Measurements from ENCODE around the gene SAMMSON. TPM values are rescaled to one million over a fixed set of nuclear protein-coding genes. Genes with fewer than 3 reads are reported as not detected.

SAMMSON gene
- total RNA-seq, 4 donors from 2014 or later: not detected

DNA sequence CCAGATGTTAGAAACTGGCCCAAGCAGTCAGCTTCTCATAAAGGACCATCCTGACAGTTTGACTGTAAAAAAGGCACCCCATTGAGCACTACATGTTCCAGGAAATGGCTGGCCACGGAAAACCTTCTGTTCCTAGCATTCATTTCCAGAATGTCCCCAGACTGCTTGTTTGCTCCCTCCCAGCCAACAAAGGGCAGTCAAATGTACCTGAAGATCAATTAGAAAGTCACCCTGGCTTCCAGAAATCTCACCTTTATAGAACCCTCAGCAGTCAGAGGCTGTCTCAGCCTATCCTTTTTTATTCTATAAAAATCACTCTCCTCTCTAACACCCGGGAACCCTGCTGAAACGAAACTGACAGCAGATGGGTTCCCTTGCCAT, 784 bp upstream of the SAMMSON start:
- Histone ChIP-seq H3K4me3 (no peak overlapping the region), H3K27ac (peak overlapping the region; percentile 50 to 71 (median 66)), H3K9me3 (no peaks in the 10 kb centered on the region), H3K4me1 (peaks cover 0 to 14% (median 3%) of the 10 kb centered on the region in 4 donors), H3K36me3 (no peaks in the 10 kb centered on the region), H3K27me3 (no peaks in the 10 kb centered on the region)
- no peak for DNase-seq
- in situ Hi-C loops (cut with MboI; ENCODE audit: low pct_ligation_motif_present in 1 of 4, low pct_unique_long_range_greater_than_20kb in 1 of 4, low sequenced_read_pairs in 3 of 4) (no loop called here), intact Hi-C loops (cut with DNase I; ENCODE audit: low total_unique reads) (no loop called here)
- TF ChIP-seq POLR2AphosphoS5 (IDR thresholded peaks at IDR 0.05) (no peak), POLR2A (IDR thresholded peaks at IDR 0.05) (no peak)
- 22 to 42% methylated on average over 2 to 3 of the region's 3 CpGs for WGBS, 2 donors (ENCODE audit: low coverage in 1 of 2)

DNA sequence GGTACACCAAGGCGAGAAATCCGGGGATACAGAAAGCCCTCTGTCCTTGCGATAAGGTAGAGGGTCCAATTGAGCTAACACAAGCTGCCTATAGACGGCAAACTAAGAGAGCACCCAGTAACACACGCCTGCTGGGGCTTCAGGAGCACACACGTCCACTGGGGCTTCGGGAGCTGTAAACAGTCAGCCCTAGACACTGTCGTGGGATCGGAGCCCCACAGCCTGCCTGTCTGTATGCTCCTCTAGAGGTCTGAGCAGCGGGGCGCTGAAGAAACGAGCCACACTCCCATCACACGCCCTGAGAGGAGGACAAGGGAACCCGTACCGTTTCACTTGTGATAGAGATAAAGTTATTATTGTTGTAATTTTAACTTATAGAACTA, 486 bp downstream of the SAMMSON start:
- H3K9me3 ChIP-seq: no peaks in the 10 kb centered on the region
- peaks cover 0 to 14% (median 3%) of the 10 kb centered on the region in 4 donors for H3K4me1 ChIP-seq
- intact Hi-C loops (cut with DNase I; ENCODE audit: low total_unique reads): no loop called here
- TF ChIP-seq EP300 (IDR thresholded peaks at IDR 0.05; ENCODE audit: low read depth): no peak
- H3K27ac ChIP-seq: peak overlapping the region; percentile 50 to 71 (median 66)
- H3K4me3 ChIP-seq: no peak overlapping the region
- no peak for DNase-seq
- H3K27me3 ChIP-seq: no peaks in the 10 kb centered on the region
- H3K36me3 ChIP-seq: no peaks in the 10 kb centered on the region
- in situ Hi-C loops (cut with MboI; ENCODE audit: low pct_ligation_motif_present in 1 of 4, low pct_unique_long_range_greater_than_20kb in 1 of 4, low sequenced_read_pairs in 3 of 4): no loop called here
- WGBS, 2 donors (ENCODE audit: low coverage in 1 of 2): 20 to 74% methylated on average over 2 to 15 of the region's 15 CpGs

DNA sequence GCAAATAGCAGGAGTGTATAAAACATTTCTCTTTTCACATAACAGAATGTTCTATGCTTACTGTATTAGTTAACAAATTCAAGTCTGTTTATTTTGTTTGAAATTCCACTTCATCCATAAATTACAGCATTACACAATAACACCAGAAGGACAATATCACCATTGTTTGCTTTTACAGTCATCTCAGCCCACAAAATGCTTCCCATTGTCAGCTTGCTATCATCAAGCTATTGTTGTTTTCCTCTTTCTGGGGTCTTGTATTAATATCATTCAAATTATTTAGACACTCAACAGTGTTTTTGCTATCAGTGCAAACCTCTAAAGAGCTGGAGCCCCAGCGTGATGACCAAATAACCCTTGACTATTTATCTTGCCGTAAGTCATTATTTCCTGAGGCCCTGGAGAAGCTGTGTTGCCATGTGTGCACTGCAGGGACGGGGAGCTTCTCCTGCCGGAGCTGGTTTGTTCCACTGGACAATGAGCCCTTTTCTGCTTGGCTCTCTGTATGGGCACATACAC, 1.1 kb downstream of the SAMMSON start:
- H3K36me3 ChIP-seq: no peaks in the 10 kb centered on the region
- in situ Hi-C loops (cut with MboI; ENCODE audit: low pct_ligation_motif_present in 1 of 4, low pct_unique_long_range_greater_than_20kb in 1 of 4, low sequenced_read_pairs in 3 of 4): no loop called here
- peak overlapping the region in 3 of 4 donors; percentile 50 to 71 (median 63) for H3K27ac ChIP-seq
- DNase-seq: no peak
- WGBS, 2 donors (ENCODE audit: low coverage in 1 of 2): 65 to 67% methylated on average over 1 to 4 of the region's 4 CpGs
- no peaks in the 10 kb centered on the region for H3K27me3 ChIP-seq
- peaks cover 0 to 14% (median 3%) of the 10 kb centered on the region in 4 donors for H3K4me1 ChIP-seq
- TF ChIP-seq POLR2AphosphoS5 (IDR thresholded peaks at IDR 0.05) (peak in 1 of 3 donors; percentile 25), POLR2A (IDR thresholded peaks at IDR 0.05) (no peak)
- TF ChIP-seq, protein P1, sequence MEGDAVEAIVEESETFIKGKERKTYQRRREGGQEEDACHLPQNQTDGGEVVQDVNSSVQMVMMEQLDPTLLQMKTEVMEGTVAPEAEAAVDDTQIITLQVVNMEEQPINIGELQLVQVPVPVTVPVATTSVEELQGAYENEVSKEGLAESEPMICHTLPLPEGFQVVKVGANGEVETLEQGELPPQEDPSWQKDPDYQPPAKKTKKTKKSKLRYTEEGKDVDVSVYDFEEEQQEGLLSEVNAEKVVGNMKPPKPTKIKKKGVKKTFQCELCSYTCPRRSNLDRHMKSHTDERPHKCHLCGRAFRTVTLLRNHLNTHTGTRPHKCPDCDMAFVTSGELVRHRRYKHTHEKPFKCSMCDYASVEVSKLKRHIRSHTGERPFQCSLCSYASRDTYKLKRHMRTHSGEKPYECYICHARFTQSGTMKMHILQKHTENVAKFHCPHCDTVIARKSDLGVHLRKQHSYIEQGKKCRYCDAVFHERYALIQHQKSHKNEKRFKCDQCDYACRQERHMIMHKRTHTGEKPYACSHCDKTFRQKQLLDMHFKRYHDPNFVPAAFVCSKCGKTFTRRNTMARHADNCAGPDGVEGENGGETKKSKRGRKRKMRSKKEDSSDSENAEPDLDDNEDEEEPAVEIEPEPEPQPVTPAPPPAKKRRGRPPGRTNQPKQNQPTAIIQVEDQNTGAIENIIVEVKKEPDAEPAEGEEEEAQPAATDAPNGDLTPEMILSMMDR (IDR thresholded peaks at IDR 0.05): no peak
- intact Hi-C loops (cut with DNase I; ENCODE audit: low total_unique reads): no loop called here
- no peak overlapping the region for H3K4me3 ChIP-seq
- no peaks in the 10 kb centered on the region for H3K9me3 ChIP-seq

DNA sequence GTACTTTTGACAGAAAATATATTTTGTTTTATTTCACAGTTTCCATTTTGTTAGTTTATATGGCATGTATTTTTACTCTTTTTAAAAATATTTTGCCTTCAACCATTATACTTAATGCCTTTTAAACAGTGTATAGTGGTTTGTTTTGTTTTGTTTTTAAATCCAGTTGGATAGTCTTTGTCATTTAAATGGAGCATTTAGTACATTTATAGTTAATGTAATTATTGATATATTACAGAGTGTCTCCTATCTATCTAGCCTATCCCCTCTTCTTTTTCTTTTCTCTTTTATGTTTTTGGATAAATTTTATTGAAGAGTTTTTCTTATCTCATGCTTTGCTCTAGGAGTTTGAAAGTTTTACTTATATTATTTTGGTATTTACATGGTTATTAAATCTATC, 3.6 kb downstream of the SAMMSON start:
- DNase-seq: no peak
- in situ Hi-C loops (cut with MboI; ENCODE audit: low pct_ligation_motif_present in 1 of 4, low pct_unique_long_range_greater_than_20kb in 1 of 4, low sequenced_read_pairs in 3 of 4) (no loop called here), intact Hi-C loops (cut with DNase I; ENCODE audit: low total_unique reads) (no loop called here)
- H3K4me1 ChIP-seq: peaks cover 0 to 7% (median under 1%) of the 10 kb centered on the region in 4 donors
- no peak for TF ChIP-seq POLR2AphosphoS5 (IDR thresholded peaks at IDR 0.05)
- no peak for TF ChIP-seq POLR2A (IDR thresholded peaks at IDR 0.05)
- TF ChIP-seq, protein P1 (IDR thresholded peaks at IDR 0.05): no peak
- no peak for TF ChIP-seq EP300 (IDR thresholded peaks at IDR 0.05; ENCODE audit: low read depth)
- H3K4me3 ChIP-seq: no peak overlapping the region
- no peaks in the 10 kb centered on the region for H3K9me3 ChIP-seq
- no peak overlapping the region for H3K27ac ChIP-seq
- no peaks in the 10 kb centered on the region for H3K27me3 ChIP-seq
- H3K36me3 ChIP-seq: no peaks in the 10 kb centered on the region

DNA sequence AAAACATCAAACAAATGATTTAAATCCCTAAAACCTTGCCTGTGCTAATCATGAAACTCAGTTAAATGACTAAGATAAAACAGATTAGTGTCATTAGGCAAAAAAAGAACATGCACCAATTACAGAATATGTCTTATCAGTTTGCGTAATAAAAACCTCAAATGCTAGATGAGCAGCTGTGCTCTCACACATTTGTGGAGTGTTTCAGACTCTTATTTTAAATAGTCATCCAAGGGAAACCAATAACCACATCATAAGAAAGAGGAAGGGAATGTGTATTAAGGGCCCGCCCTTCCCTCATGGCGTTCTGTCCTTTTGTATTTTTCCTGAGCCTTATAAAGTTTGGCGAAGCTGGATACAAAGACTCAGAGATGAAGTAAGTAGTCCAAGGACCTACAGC, 6.6 kb downstream of the SAMMSON start:
- 71 to 88% methylated on average over 4 of the region's 4 CpGs for WGBS, 2 donors (ENCODE audit: low coverage in 1 of 2)
- intact Hi-C loops (cut with DNase I; ENCODE audit: low total_unique reads): no loop called here
- in situ Hi-C loops (cut with MboI; ENCODE audit: low pct_ligation_motif_present in 1 of 4, low pct_unique_long_range_greater_than_20kb in 1 of 4, low sequenced_read_pairs in 3 of 4): no loop called here

More for the DNA sequence above, 6.6 kb downstream of the SAMMSON start:
- no peak overlapping the region for H3K4me3 ChIP-seq
- H3K36me3 ChIP-seq: no peaks in the 10 kb centered on the region
- no peaks in the 10 kb centered on the region for H3K4me1 ChIP-seq
- H3K27me3 ChIP-seq: no peaks in the 10 kb centered on the region
- TF ChIP-seq POLR2AphosphoS5 (IDR thresholded peaks at IDR 0.05) (no peak), EP300 (IDR thresholded peaks at IDR 0.05; ENCODE audit: low read depth) (no peak), POLR2A (IDR thresholded peaks at IDR 0.05) (no peak)
- TF ChIP-seq, protein P1 (IDR thresholded peaks at IDR 0.05): no peak
- H3K27ac ChIP-seq: no peak overlapping the region
- no peaks in the 10 kb centered on the region for H3K9me3 ChIP-seq
- DNase-seq: no peak
